ENCODE data around the gene IRF2BP1.
A peak's percentile ranks its signal among the peaks of the same experiment; 100 is the strongest.
"Not testable (repeated sequence)": the region's sequence is repeated elsewhere in the genome, so short reads cannot be mapped to it uniquely, and the experiment has no call there.

IRF2BP1 gene

GRCh38 chr19:45879971-45880370 is 6.0 kb downstream of the IRF2BP1 start:
- no peak overlapping the region for H3K27ac Mint-ChIP-seq
- no peaks in the 10 kb centered on the region for H3K9me3 Mint-ChIP-seq
- peaks cover 8% of the 10 kb centered on the region for H3K36me3 Mint-ChIP-seq (ENCODE audit: low read depth)
- H3K4me3 Mint-ChIP-seq = no peak overlapping the region
- peaks cover 44% of the 10 kb centered on the region for H3K4me1 Mint-ChIP-seq (ENCODE audit: low read depth)
- peaks cover 29% of the 10 kb centered on the region for H3K27me3 Mint-ChIP-seq
- no peak for DNase-seq

GRCh38 chr19:45879055-45879454 is 6.9 kb downstream of the IRF2BP1 start:
- Mint-ChIP-seq H3K36me3 (ENCODE audit: low read depth) (peaks cover 8% of the 10 kb centered on the region), H3K9me3 (no peaks in the 10 kb centered on the region), H3K4me3 (no peak overlapping the region), H3K27ac (no peak overlapping the region), H3K27me3 (peaks cover 34% of the 10 kb centered on the region), H3K4me1 (ENCODE audit: low read depth) (peaks cover 40% of the 10 kb centered on the region)
- DNase-seq = no peak

DNA sequence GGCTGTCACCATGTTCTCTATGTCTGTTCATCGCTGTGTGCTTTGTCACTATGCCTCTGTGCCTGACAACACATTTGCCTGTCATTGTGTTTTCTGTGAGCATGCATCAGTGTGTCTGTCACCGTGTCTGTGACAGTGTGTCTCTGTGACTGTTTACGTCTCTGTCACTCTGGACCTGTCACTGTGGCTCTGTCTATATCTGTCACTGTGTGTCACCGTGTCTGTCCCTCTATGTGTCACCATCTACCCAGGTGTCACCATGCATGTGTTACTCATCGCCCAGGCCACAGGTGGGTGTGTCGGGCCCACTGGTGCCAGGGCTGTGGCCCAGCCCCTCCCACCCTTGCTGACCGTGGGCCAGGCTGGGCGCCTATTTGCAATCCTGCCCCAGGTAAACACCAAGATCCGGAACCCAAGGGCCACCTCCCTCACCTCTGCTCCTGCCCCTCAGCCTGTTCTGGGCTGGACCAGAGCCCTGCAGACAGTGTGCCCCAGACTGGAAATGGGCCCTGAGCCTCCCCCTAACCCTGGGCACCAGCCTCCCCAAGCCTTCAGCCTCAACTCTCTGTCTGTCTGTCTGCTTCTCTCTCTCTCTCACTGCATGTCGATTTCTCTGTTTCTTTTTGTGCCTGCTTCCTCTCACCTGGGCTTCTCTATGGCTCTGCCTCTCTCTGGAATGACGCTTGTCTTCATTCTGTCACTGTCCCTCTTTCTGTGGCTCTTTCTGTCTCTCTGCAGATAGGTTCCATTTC is 7.7 kb downstream of the IRF2BP1 start:
- no peak overlapping the region for H3K4me3 Mint-ChIP-seq
- peak overlapping the region; percentile 10 for H3K27ac Mint-ChIP-seq
- no peak for DNase-seq
- H3K4me1 Mint-ChIP-seq (ENCODE audit: low read depth) = peaks cover 31% of the 10 kb centered on the region
- H3K27me3 Mint-ChIP-seq = peaks cover 34% of the 10 kb centered on the region
- peaks cover 2% of the 10 kb centered on the region for H3K36me3 Mint-ChIP-seq (ENCODE audit: low read depth)
- H3K9me3 Mint-ChIP-seq = no peaks in the 10 kb centered on the region

DNA sequence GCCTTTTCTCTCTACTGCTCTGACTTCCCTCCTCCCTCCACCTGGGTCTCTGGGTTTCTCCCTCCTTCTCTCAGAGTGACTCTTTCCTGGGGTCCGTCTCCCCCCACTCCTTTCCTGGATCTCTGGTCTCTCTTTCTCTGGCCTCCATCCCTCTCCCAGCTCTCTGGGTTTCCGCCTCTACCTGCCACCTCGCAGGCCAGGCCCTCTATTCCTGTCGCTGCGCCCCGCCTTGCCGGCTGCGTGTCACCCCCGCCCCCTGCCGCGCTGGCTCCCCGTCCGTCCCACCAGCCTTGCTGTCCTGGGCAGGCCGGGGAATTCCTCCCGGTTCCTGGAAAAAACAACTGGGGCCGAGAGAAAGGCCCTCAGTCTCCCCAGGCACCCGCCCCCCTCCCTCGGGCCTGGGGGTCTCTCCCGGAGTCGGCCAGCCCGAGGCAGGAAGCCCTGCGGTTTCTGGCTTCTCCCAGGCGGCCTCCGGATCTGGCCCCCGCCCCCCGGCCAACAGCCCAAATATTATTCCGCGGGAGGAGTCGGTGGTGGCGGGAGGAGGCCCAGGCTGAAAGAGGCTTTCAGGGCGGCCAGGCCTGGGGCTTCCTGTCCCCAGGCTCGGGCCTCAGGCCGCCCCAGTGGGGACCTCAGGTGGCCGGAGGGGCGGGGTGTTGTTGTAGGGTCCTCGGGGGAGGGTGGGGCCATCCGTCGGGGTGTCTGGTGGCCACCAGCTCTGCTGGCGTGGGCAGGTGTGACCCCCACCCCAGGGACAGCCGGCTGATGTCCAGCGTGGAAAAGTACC is 9.3 kb downstream of the IRF2BP1 start:
- Mint-ChIP-seq H3K36me3 (ENCODE audit: low read depth) (no peaks in the 10 kb centered on the region), H3K4me3 (peak overlapping the region; percentile 47), H3K27ac (peak overlapping the region; percentile 83), H3K9me3 (no peaks in the 10 kb centered on the region), H3K4me1 (ENCODE audit: low read depth) (peaks cover 24% of the 10 kb centered on the region), H3K27me3 (peaks cover 34% of the 10 kb centered on the region)
- peak; percentile 61 for DNase-seq

GRCh38 chr19:45876161-45876410 is 9.9 kb downstream of the IRF2BP1 start:
- H3K9me3 Mint-ChIP-seq = no peaks in the 10 kb centered on the region
- no peaks in the 10 kb centered on the region for H3K36me3 Mint-ChIP-seq (ENCODE audit: low read depth)
- peak overlapping the region; percentile 83 for H3K27ac Mint-ChIP-seq
- H3K27me3 Mint-ChIP-seq = peaks cover 33% of the 10 kb centered on the region
- no peak overlapping the region for H3K4me3 Mint-ChIP-seq
- no peak for DNase-seq
- peaks cover 19% of the 10 kb centered on the region for H3K4me1 Mint-ChIP-seq (ENCODE audit: low read depth)

GRCh38 chr19:45874620-45874966 is 11.3 kb downstream of the IRF2BP1 start:
- Mint-ChIP-seq H3K9me3 (no peaks in the 10 kb centered on the region), H3K4me1 (ENCODE audit: low read depth) (peaks cover 18% of the 10 kb centered on the region), H3K27me3 (peaks cover 31% of the 10 kb centered on the region), H3K36me3 (ENCODE audit: low read depth) (no peaks in the 10 kb centered on the region), H3K27ac (no peak overlapping the region), H3K4me3 (no peak overlapping the region)
- DNase-seq = no peak

- Mint-ChIP-seq H3K27me3 (peaks cover 27% of the 10 kb centered on the region), H3K4me3 (no peak overlapping the region), H3K36me3 (ENCODE audit: low read depth) (no peaks in the 10 kb centered on the region), H3K27ac (no peak overlapping the region), H3K9me3 (no peaks in the 10 kb centered on the region), H3K4me1 (ENCODE audit: low read depth) (peaks cover 18% of the 10 kb centered on the region)
- no peak for DNase-seq
Observed at GRCh38 chr19:45873219-45873772, 12.6 kb downstream of the IRF2BP1 start.

DNA sequence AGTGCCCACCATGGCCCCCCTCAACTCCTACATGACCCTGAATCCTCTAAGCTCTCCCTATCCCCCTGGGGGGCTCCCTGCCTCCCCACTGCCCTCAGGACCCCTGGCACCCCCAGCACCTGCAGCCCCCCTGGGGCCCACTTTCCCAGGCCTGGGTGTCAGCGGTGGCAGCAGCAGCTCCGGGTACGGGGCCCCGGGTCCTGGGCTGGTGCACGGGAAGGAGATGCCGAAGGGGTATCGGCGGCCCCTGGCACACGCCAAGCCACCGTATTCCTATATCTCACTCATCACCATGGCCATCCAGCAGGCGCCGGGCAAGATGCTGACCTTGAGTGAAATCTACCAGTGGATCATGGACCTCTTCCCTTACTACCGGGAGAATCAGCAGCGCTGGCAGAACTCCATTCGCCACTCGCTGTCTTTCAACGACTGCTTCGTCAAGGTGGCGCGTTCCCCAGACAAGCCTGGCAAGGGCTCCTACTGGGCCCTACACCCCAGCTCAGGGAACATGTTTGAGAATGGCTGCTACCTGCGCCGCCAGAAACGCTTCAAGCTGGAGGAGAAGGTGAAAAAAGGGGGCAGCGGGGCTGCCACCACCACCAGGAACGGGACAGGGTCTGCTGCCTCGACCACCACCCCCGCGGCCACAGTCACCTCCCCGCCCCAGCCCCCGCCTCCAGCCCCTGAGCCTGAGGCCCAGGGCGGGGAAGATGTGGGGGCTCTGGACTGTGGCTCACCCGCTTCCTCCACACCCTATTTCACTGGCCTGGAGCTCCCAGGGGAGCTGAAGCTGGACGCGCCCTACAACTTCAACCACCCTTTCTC is 13.6 kb downstream of the IRF2BP1 start:
- no peak for DNase-seq
- peaks cover 21% of the 10 kb centered on the region for H3K27me3 Mint-ChIP-seq
- no peaks in the 10 kb centered on the region for H3K36me3 Mint-ChIP-seq (ENCODE audit: low read depth)
- H3K9me3 Mint-ChIP-seq = no peaks in the 10 kb centered on the region
- no peak overlapping the region for H3K27ac Mint-ChIP-seq
- H3K4me1 Mint-ChIP-seq (ENCODE audit: low read depth) = peaks cover 13% of the 10 kb centered on the region
- H3K4me3 Mint-ChIP-seq = no peak overlapping the region

- H3K36me3 Mint-ChIP-seq (ENCODE audit: low read depth) = no peaks in the 10 kb centered on the region
- no peak overlapping the region for H3K4me3 Mint-ChIP-seq
- DNase-seq = no peak
- H3K4me1 Mint-ChIP-seq (ENCODE audit: low read depth) = peaks cover 3% of the 10 kb centered on the region
- H3K27me3 Mint-ChIP-seq = peaks cover 13% of the 10 kb centered on the region
- no peak overlapping the region for H3K27ac Mint-ChIP-seq
- H3K9me3 Mint-ChIP-seq = no peaks in the 10 kb centered on the region
Observed at GRCh38 chr19:45870798-45871197, 15.1 kb downstream of the IRF2BP1 start.

DNA sequence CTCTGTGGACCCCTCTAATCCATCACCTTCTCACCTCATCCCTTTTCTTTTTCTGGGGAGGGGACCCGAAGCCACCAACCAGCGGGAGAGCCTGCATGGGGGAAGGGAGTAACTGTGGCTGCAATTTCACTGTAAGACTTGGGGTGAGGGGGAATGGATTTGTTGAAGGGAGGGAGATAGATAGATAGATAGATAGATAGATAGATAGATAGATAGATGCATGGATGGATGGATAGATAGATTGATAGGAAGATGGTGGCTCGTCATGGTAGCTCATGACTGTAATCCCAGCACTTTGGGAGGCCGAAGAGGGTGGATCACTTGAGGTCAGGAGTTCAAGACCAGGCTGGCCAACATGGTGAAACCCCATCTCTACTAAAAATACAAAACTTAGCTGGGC is 18.7 kb downstream of the IRF2BP1 start:
- H3K27ac Mint-ChIP-seq; H3K4me3 Mint-ChIP-seq; DNase-seq; H3K36me3 Mint-ChIP-seq (ENCODE audit: low read depth); H3K9me3 Mint-ChIP-seq: not testable (repeated sequence)
- Mint-ChIP-seq H3K27me3 (peaks cover 26% of the 10 kb centered on the region), H3K4me1 (ENCODE audit: low read depth) (peaks cover 14% of the 10 kb centered on the region)

GRCh38 chr19:45866400-45867176 is 19.4 kb downstream of the IRF2BP1 start:
- no peaks in the 10 kb centered on the region for H3K9me3 Mint-ChIP-seq
- no peak for DNase-seq

GRCh38 chr19:45865269-45865948 is 20.5 kb downstream of the IRF2BP1 start:
- Mint-ChIP-seq H3K4me1 (ENCODE audit: low read depth) (peaks cover 25% of the 10 kb centered on the region), H3K4me3 (no peak overlapping the region), H3K9me3 (no peaks in the 10 kb centered on the region), H3K27me3 (peaks cover 26% of the 10 kb centered on the region), H3K36me3 (ENCODE audit: low read depth) (peaks cover 22% of the 10 kb centered on the region), H3K27ac (no peak overlapping the region)
- DNase-seq = no peak

More at GRCh38 chr19:45866400-45867176, 19.4 kb downstream of the IRF2BP1 start:
- H3K4me3 Mint-ChIP-seq = no peak overlapping the region
- peaks cover 26% of the 10 kb centered on the region for H3K27me3 Mint-ChIP-seq
- H3K4me1 Mint-ChIP-seq (ENCODE audit: low read depth) = peaks cover 19% of the 10 kb centered on the region
- no peak overlapping the region for H3K27ac Mint-ChIP-seq
- peaks cover 13% of the 10 kb centered on the region for H3K36me3 Mint-ChIP-seq (ENCODE audit: low read depth)

DNA sequence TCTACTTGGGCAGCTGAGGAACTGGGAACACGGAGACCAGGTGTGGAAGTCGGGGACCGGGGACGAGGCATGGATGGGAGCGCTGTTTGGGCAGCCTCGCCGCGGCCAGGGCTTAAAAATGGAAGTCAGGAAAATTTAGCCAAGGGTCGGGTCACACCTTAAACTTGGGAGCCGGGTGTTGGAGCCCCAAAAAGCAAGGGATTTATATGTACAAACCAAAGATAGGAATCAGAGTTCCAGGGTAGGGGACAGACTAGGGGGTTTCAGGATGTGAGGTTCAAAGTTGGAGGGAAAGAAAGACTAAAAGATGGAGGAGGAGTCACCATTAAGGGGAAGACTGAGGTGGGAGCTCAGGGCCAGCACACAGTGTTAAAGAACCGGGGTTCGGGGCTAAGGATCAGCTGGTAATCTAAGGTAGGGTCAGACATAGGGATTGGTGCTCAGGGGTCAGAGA is 21.3 kb downstream of the IRF2BP1 start:
- H3K36me3 Mint-ChIP-seq (ENCODE audit: low read depth) = peaks cover 26% of the 10 kb centered on the region
- no peak overlapping the region for H3K27ac Mint-ChIP-seq
- H3K27me3 Mint-ChIP-seq = peaks cover 26% of the 10 kb centered on the region
- DNase-seq = no peak
- peaks cover 26% of the 10 kb centered on the region for H3K4me1 Mint-ChIP-seq (ENCODE audit: low read depth)
- H3K4me3 Mint-ChIP-seq = peak overlapping the region; percentile 66
- no peaks in the 10 kb centered on the region for H3K9me3 Mint-ChIP-seq

Data from activated T-cell treated with anti-CD3 and anti-CD28 coated beads, Interleukin-2, amount 50 U/mL, for 24 hours (primary cell).